Retinal pigment epithelial cell (primary cell): ENCODE data around the gene SCD5.

Experiments
- DNase-seq: peaks from one replicate; pipeline ENCODE4 v3.0.0-alpha.2; 2010; ENCODE audit warnings: low read depth
- H3K4me3 ChIP-seq: 2 replicates; pipeline ENCODE4 v1.5.1; 2011; ENCODE audit warnings: mild to moderate bottlenecking, low read length, control low read depth, moderate library complexity
- TF ChIP-seq, protein P1 (sequence below): conservative IDR thresholded peaks from 2 replicates; pipeline ENCODE4 v1.5.1; 2011; ENCODE audit warnings: low read depth, low read length, control low read depth, inconsistent platforms

Gene SCD5

DNA sequence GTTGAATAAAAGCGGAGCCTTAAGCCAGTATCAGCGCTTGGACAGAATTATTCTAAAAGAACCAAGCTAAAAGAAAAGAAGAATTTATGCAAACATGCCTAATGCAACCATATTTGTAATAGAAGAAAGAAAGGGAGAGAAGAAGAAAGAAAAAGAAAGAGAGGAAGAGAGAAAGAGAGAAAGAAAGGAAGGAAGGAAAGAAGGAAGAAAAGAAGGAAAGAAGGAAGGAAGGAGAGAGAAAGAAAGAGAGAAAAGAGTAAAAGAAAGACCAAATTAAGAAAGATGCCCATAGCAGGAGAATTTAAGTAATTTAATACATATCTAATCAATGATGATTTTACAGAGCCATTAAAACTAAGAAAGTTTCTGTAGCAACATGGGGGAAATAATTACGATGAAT lies 206.0 kb downstream of the SCD5 start:
- H3K4me3 ChIP-seq: no peak overlapping the region
- TF ChIP-seq, protein P1, sequence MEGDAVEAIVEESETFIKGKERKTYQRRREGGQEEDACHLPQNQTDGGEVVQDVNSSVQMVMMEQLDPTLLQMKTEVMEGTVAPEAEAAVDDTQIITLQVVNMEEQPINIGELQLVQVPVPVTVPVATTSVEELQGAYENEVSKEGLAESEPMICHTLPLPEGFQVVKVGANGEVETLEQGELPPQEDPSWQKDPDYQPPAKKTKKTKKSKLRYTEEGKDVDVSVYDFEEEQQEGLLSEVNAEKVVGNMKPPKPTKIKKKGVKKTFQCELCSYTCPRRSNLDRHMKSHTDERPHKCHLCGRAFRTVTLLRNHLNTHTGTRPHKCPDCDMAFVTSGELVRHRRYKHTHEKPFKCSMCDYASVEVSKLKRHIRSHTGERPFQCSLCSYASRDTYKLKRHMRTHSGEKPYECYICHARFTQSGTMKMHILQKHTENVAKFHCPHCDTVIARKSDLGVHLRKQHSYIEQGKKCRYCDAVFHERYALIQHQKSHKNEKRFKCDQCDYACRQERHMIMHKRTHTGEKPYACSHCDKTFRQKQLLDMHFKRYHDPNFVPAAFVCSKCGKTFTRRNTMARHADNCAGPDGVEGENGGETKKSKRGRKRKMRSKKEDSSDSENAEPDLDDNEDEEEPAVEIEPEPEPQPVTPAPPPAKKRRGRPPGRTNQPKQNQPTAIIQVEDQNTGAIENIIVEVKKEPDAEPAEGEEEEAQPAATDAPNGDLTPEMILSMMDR: no peak
- no peak for DNase-seq

DNA sequence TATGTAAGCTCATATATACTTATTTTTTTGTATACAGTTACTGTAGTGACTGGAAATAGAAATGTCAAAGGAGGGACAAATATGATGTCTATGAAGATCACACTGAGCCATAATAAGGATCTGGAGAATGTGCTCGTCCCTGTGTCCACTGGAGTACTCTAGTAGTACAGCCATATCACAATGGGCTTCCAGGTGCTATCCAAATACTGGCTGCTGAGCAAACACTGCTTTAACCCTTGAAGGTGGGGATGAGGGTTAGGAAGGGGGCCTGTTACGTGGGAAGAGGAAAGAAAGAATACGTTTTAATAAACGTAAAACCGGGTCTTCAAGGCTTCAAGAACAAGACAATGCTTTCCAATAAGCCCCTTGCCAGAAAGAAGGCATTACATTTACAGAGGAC lies 207.0 kb downstream of the SCD5 start:
- no peak overlapping the region for H3K4me3 ChIP-seq
- TF ChIP-seq, protein P1: no peak
- DNase-seq: no peak

- DNase-seq: no peak
- TF ChIP-seq, protein P1: no peak
- no peak overlapping the region for H3K4me3 ChIP-seq
These were observed 208.8 kb downstream of the SCD5 start for GRCh38 chr4:82589756-82590155.

DNA sequence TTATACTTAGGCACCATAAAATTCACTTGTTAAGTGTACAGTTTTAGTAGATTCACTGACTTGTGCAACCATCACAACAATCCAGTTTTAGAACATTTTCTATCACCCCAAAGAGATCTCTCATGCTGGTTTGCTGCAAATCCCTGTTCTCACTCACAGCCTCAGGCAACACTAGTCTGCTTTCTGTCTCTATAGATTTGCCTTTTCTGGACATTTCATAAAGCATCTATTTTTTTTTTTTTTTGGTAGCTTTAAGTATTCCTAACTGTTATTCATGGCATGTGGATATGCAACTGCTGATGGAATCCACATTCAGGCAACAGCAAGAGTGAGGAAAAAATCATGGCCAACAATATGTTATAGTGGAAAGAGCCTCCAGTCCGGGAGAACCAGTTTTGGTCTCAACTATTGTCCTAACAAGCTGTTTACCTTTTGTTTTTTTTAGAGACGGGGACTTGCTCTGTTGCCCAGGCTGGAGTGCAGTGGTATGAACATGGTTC lies 209.8 kb downstream of the SCD5 start:
- TF ChIP-seq, protein P1: no peak
- H3K4me3 ChIP-seq: no peak overlapping the region
- DNase-seq: no peak

DNA sequence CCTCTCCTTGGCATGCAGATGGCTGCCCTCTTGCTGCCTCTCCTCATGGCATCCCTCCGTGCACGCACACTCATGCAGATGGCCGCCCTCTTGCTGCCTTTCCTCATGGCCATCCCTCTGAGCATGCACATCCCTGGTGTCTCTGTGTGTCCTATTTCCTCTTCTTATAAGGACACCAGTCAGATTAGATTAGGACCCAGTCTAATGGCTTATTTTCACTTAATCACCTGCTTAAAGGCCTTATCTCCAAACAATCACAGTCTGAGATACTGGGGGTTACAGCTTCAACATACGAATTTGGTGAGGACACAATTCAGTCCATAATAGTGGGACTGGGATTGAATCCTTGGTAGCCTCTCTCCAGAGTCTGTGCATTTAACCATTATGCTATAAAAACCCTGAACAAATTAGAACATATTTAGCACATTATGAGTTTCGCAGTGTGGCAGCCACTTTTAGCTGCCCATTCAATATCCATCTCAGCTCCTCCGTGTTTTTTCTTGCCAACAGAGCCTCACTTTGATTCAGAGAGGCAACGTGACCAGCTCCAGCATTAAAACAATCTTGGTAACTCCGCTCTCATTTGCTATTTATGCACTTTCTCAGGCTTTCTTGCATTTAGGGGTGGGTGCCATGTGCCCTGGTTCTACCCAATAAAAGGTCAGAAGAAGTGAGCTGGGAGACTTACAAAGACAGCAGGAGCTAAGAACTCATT lies 210.6 kb downstream of the SCD5 start:
- no peak for DNase-seq
- TF ChIP-seq, protein P1: no peak
- no peak overlapping the region for H3K4me3 ChIP-seq

GRCh38 chr4:82585690-82586435 lies 212.7 kb downstream of the SCD5 start:
- H3K4me3 ChIP-seq: no peak overlapping the region
- no peak for DNase-seq
- TF ChIP-seq, protein P1: no peak
